ENCODE data around the gene WNT10A.
"Not testable (repeated sequence)": the region's sequence is repeated elsewhere in the genome, so short reads cannot be mapped to it uniquely, and the experiment has no call there.

The WNT10A gene

DNA sequence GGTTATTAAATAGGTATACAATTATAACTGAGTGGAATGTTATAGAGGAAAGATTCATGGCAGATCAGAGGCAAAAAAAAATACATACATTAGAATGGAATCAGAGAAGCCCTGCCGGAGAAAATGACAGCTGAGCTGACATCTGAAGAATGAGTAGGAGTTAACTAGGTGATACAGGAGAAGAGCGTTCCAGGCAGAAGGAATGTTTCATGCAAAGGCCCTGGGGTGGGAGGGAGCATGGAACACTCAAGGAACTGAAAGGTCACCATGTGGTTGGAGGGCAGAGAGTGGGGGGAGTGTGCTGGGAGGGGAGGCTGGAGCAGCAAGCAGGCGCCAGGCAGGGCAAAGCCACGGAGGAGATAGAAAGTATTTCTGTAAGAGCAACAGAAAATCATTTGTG is 47.2 kb downstream of the WNT10A start:
- DNase-seq (ENCODE audit: low read depth in 1 of 2, low spot score in 1 of 2), result no peak

GRCh38 chr2:218930488-218930887 is 49.8 kb downstream of the WNT10A start:
- not testable (repeated sequence) for DNase-seq (ENCODE audit: low read depth in 1 of 2, low spot score in 1 of 2)

DNA sequence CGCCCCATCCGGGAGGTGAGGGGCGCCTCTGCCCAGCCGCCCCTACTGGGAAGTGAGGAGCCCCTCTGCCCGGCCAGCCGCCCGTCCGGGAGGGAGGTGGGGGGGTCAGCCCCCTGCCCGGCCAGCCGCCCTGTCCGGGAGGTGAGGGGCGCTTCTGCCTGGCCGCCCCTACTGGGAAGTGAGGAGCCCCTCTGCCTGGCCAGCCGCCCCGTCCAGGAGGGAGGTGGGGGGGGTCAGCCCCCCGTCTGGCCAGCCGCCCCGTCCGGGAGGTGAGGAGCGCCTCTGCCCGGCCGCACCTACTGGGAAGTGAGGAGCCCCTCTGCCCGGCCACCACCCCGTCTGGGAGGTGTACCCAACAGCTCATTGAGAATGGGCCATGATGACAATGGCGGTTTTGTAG is 51.1 kb downstream of the WNT10A start:
- DNase-seq (ENCODE audit: low read depth in 1 of 2, low spot score in 1 of 2), result not testable (repeated sequence)
